ENCODE results near the gene ARAP3. TPM values are rescaled to one million over a fixed set of nuclear protein-coding genes. Genes with fewer than 3 reads are reported as not detected.

Gene ARAP3
- total RNA-seq, 2 experiments from 2014 or later: 9.9 to 11.0 TPM

DNA sequence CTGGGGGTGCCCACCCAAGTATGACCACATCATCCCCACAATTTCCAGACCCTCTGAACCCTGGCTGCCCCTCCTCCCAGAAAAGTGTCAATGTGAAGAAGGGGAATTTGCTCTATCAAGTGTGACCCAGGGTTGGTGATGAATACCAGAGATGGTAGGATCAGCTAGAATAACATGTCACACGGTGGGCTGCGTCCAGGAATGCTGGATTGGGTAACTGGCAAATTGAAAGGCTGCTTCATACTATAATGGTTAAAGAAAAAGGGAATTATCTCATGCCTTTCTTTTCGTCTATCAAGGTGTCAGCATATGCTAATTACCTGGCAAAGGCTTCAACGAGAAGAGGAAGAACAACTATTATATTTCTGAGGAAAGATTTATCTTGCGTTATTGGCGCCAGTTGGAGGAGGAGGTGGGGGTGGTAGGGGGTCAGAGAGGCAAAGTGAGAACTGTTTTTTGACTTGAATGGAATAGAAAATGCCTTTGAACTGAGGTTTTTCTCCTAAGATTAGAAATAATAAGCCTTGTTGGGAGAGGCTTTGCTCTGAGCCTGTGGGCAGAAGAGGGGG lies 27.8 kb upstream of the ARAP3 start:
- no peak overlapping the region for H3K27ac Mint-ChIP-seq
- ATAC-seq (no peak), DNase-seq (no peak)
- H3K36me3 Mint-ChIP-seq: no peaks in the 10 kb centered on the region
- peaks cover 9% of the 10 kb centered on the region for H3K27me3 Mint-ChIP-seq
- no peaks in the 10 kb centered on the region for H3K9me3 Mint-ChIP-seq (ENCODE audit: low read depth)
- CTCF ChIA-PET: interaction anchor here (1.0 to 2.2 kb wide), 4 partner anchors 18 to 169 kb away, joined by 3 to 6 read pairs (median 4); no protein-coding TSS in a partner anchor
- H3K4me1 Mint-ChIP-seq: peaks cover 5% of the 10 kb centered on the region
- no peak overlapping the region for H3K4me3 Mint-ChIP-seq

DNA sequence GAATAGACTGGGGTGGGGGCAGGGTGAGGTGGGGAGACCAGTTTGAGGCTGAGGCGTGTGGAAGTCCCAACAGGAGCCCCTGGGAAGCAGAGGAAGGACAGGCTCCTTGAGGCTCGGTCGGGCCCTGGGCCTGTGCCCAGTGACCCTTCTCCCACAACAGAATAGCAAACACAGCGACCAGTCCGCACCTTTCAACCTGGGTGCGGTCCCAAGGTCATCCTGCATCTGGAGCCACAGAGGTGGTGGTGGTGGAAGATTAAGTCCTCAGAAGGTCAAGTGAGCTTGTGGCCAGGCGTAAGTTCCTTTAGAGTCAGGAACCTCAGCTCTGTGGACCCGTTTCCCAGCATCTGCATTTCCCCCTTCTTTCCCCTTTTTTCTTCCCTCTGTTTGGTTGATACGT lies 26.0 kb upstream of the ARAP3 start:
- no peaks in the 10 kb centered on the region for H3K36me3 Mint-ChIP-seq
- peaks cover 7% of the 10 kb centered on the region for H3K27me3 Mint-ChIP-seq
- CTCF ChIA-PET: interaction anchor here (1.4 to 2.2 kb wide), 2 partner anchors 16 to 171 kb away, joined by 5 to 6 read pairs; no protein-coding TSS in a partner anchor
- H3K4me3 Mint-ChIP-seq: no peak overlapping the region
- no peak overlapping the region for H3K27ac Mint-ChIP-seq
- ATAC-seq: no peak
- peaks cover 7% of the 10 kb centered on the region for H3K4me1 Mint-ChIP-seq
- no peaks in the 10 kb centered on the region for H3K9me3 Mint-ChIP-seq (ENCODE audit: low read depth)
- DNase-seq: no peak

DNA sequence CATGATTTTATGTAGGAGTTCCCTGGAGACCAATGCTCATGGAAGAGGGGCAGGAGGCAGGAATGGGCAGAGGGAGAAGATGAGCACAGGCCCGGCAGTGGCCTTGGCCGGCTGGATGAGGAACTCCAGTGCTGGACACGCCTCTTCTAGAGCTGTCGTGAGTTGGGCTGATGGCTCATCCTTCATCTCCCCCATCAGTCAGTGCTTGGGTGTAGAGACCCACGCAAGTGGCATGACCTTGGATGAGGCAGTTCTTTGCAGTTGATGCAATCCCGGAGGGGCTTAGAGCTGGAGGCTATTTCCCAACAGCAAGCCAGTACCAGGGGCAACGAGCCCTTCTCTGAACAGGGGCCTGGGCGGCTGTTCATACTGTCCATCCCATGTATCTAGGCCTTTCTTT lies 25.5 kb upstream of the ARAP3 start:
- ATAC-seq (no peak), DNase-seq (no peak)
- H3K4me3 Mint-ChIP-seq: no peak overlapping the region
- CTCF ChIA-PET: interaction anchor here (1.2 to 2.2 kb wide), 2 partner anchors 172 to 252 kb away, joined by 3 to 6 read pairs; no protein-coding TSS in a partner anchor
- H3K27me3 Mint-ChIP-seq: peaks cover 7% of the 10 kb centered on the region
- peaks cover 10% of the 10 kb centered on the region for H3K4me1 Mint-ChIP-seq
- H3K36me3 Mint-ChIP-seq: no peaks in the 10 kb centered on the region
- H3K9me3 Mint-ChIP-seq (ENCODE audit: low read depth): no peaks in the 10 kb centered on the region
- H3K27ac Mint-ChIP-seq: no peak overlapping the region

DNA sequence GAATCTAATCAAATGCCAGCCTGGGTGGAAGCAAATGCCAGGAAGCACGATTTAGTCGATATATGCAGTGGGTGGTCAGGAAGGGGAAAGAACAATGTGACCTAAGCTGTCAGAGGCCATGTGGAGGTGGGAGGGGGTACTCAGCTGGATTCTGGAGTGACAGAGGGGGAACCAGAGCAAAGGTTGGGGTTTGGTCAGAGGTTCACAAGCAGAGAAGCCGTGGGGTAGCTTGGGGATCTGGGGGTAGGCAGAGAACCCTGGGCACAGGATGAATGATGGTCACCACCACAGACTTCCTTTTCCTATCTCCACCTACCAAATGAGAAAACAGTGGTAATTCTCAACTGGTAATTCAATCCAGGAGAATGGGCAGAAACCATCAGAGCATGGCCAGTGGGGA lies 24.1 kb upstream of the ARAP3 start:
- ATAC-seq (no peak), DNase-seq (no peak)
- H3K27ac Mint-ChIP-seq: no peak overlapping the region
- CTCF ChIA-PET: interaction anchor here (1.5 kb wide), 1 partner anchor 174 kb away, joined by 4 read pairs; no protein-coding TSS in a partner anchor
- no peaks in the 10 kb centered on the region for H3K9me3 Mint-ChIP-seq (ENCODE audit: low read depth)
- peaks cover 18% of the 10 kb centered on the region for H3K27me3 Mint-ChIP-seq
- H3K4me1 Mint-ChIP-seq: peaks cover 22% of the 10 kb centered on the region
- H3K36me3 Mint-ChIP-seq: no peaks in the 10 kb centered on the region
- H3K4me3 Mint-ChIP-seq: no peak overlapping the region

DNA sequence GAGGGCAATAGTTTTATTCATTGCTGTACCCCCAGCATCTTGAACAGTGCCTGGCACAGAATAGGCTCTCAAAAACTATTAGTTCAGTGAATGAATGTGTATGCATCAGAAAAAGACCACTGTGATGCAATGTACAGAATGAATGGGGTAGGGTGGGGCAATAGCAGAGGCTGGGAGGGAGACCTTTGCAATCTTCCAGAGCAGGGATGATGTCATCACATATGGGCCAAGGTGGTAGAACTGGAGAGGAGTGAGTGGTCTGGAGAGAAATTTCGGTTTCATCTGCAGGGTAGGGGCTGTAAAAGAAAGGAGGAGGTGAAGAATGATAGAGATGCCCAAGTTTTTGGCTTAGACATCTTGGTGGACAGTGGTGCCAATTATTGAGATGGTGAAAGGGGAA lies 23.4 kb upstream of the ARAP3 start:
- CTCF ChIA-PET: interaction anchor here (1.5 kb wide), 1 partner anchor 174 kb away, joined by 4 read pairs; no protein-coding TSS in a partner anchor
- H3K27me3 Mint-ChIP-seq: peaks cover 25% of the 10 kb centered on the region

DNA sequence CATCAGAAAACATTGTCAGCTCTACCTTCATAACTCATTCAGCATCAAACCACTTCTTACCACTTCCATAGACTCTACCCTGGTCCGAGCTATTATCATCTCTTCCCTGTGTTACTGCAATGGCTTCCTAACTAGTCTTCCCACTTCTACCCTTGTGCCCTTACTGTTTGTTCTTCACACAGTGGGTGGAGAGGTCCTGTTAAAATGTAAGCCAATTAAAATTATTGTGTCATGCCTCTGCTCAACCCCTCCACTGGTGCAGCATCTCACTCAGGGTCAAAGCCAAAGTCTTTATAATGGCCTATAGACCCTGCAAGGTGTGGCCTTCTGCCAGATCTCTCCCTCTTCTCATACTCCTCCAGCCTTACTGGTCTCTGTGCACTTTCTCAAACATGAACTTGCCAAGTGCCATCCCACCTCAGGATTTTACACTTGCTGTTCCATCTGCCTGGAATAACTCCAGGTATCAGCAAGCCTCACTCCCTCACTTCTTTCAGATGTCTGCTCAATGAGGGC lies 22.8 kb upstream of the ARAP3 start:
- Mint-ChIP-seq H3K36me3 (no peaks in the 10 kb centered on the region), H3K4me1 (peaks cover 22% of the 10 kb centered on the region), H3K27ac (no peak overlapping the region), H3K27me3 (peaks cover 31% of the 10 kb centered on the region), H3K4me3 (no peak overlapping the region), H3K9me3 (ENCODE audit: low read depth) (no peaks in the 10 kb centered on the region)
- CTCF ChIA-PET: interaction anchor here (4.9 to 16.7 kb wide), 3 partner anchors 12 to 255 kb away, joined by 58 to 333 read pairs (median 68); partner anchors contain the start of genes PCDH1 and PCDH12
- DNase-seq (no peak), ATAC-seq (no peak)

More for the DNA sequence above, 23.4 kb upstream of the ARAP3 start:
- ATAC-seq: no peak
- no peak overlapping the region for H3K4me3 Mint-ChIP-seq
- H3K4me1 Mint-ChIP-seq: peaks cover 22% of the 10 kb centered on the region
- H3K9me3 Mint-ChIP-seq (ENCODE audit: low read depth): no peaks in the 10 kb centered on the region
- H3K36me3 Mint-ChIP-seq: no peaks in the 10 kb centered on the region
- no peak for DNase-seq
- no peak overlapping the region for H3K27ac Mint-ChIP-seq

DNA sequence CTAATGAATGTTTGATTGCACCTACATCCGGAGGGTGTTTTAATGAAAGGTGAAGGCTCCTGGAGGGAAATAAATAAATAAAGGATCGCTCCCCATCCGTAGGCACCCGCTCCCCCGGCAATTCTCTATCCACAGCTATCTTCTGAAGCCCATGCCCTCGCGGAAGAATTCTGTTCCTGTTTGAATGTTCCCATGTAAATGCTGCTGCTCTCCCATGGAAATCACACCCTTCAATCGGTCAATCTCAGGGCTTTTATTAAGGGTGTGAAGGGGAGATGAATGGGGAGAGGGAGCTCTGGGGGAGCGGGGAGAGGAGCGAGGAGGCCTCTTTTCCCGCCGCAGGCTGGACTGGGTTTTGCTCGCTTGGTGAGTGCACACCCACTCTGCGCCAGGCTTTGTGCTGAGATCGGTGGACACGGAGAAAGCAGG lies 21.1 kb upstream of the ARAP3 start:
- peaks cover 43% of the 10 kb centered on the region for H3K27me3 Mint-ChIP-seq
- H3K4me1 Mint-ChIP-seq: peaks cover 22% of the 10 kb centered on the region
- CTCF ChIA-PET: interaction anchor here (0.7 to 16.7 kb wide), 18 partner anchors 10 to 520 kb away, joined by 3 to 333 read pairs (median 5); partner anchors contain the start of genes DELE1, PCDH1, PCDH12 and RNF14
- no peaks in the 10 kb centered on the region for H3K9me3 Mint-ChIP-seq (ENCODE audit: low read depth)
- peak overlapping the region; percentile 62 for H3K4me3 Mint-ChIP-seq
- DNase-seq (no peak), ATAC-seq (no peak)
- H3K36me3 Mint-ChIP-seq: no peaks in the 10 kb centered on the region
- no peak overlapping the region for H3K27ac Mint-ChIP-seq

DNA sequence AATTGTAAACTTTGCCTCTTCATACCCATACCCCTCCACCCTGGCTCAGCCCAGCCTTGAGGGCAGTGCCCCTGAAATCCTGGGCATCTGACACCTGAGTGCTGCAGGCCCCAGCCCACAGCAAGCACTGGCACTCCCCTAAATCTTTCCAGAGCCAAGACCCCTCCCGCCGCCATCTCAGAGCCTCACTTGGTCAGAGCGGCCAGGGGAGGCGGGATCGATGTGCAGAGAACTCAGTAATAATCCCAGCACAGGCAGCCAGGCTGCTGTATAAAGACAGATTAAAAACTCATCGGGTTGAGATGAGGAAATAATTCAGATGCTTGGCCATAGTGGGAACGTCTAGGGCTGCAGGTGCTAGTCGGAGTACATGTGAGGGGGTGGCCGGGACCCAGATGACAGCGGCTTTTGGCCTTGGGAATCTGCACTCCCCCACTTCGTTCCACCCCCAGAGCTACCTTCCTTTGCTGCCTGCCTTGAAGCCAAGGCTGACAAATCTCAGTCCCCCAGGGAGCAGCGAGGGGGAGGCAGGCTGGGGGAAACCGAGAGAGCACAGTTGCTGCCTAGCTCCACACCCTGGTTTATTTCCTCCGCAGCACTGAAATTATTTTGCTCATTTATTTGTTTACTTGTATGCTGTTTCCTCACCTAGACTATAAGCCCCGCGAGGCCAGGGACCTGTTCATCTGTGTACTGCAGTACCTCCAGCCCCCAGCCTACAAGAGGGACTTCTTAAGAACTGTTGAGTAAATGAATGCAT lies 19.5 kb upstream of the ARAP3 start:
- H3K27ac Mint-ChIP-seq: no peak overlapping the region
- H3K9me3 Mint-ChIP-seq (ENCODE audit: low read depth): no peaks in the 10 kb centered on the region
- ATAC-seq (peak; percentile 28), DNase-seq (no peak)
- H3K36me3 Mint-ChIP-seq: no peaks in the 10 kb centered on the region
- H3K27me3 Mint-ChIP-seq: peaks cover 42% of the 10 kb centered on the region
- peaks cover 22% of the 10 kb centered on the region for H3K4me1 Mint-ChIP-seq
- CTCF ChIA-PET: interaction anchor here (0.9 to 16.7 kb wide), 19 partner anchors 9 to 521 kb away, joined by 3 to 333 read pairs (median 5); partner anchors contain the start of genes DELE1, PCDH1, PCDH12 and RNF14
- H3K4me3 Mint-ChIP-seq: peak overlapping the region; percentile 62

DNA sequence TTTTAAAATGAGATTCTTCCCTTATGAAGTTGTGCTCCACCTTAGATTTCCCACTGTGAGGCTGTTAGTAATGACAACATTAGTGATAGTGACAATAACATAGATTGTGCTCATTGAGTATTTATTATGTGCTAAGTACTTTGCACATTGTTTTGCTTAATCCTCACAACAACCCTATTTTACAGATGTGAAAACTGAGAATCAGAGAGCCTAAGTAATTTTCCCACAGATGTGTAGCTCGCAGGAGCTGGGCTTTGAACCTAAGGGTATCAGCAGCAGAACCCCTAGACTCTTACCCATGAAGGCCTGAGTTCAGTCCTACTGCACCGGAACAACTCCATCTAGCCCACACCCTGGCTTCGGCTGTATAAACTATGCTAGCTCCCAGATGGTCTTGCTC lies 15.6 kb upstream of the ARAP3 start:
- H3K27me3 Mint-ChIP-seq: peaks cover 37% of the 10 kb centered on the region
- no peak overlapping the region for H3K27ac Mint-ChIP-seq
- no peaks in the 10 kb centered on the region for H3K9me3 Mint-ChIP-seq (ENCODE audit: low read depth)
- no peak overlapping the region for H3K4me3 Mint-ChIP-seq
- ATAC-seq (no peak), DNase-seq (no peak)
- H3K36me3 Mint-ChIP-seq: no peaks in the 10 kb centered on the region
- CTCF ChIA-PET: interaction anchor here (1.1 to 16.7 kb wide), 5 partner anchors 33 to 958 kb away, joined by 3 to 333 read pairs (median 74); partner anchors contain the start of genes PCDH1 and PCDH12
- H3K4me1 Mint-ChIP-seq: peaks cover 30% of the 10 kb centered on the region

DNA sequence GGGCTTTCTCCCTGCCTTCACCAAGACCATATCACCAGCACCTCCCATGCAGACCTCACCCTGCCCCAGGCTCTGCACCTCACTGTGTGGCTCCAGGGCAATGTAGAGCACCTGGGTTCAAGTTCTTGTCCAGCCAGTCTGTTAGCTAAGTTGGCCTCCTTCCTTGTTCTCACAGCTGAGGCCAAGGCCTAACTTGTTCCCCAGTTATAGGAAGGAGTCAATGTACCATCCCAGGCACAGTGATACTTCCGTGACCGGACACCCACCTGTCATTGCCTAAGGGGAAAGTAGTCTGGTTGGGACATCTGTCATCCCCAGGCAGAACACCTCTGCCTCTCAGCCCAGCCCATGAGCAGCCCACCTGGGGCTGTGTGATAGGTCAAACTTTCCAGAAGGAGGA lies 14.4 kb upstream of the ARAP3 start:
- peaks cover 34% of the 10 kb centered on the region for H3K27me3 Mint-ChIP-seq
- no peaks in the 10 kb centered on the region for H3K36me3 Mint-ChIP-seq
- H3K27ac Mint-ChIP-seq: no peak overlapping the region
- ATAC-seq (no peak), DNase-seq (no peak)
- CTCF ChIA-PET: interaction anchor here (1.0 to 16.7 kb wide), 7 partner anchors 31 to 273 kb away, joined by 3 to 333 read pairs (median 4); partner anchors contain the start of genes PCDH1, PCDH12 and RNF14
- H3K4me3 Mint-ChIP-seq: no peak overlapping the region
- peaks cover 33% of the 10 kb centered on the region for H3K4me1 Mint-ChIP-seq
- H3K9me3 Mint-ChIP-seq (ENCODE audit: low read depth): no peaks in the 10 kb centered on the region

DNA sequence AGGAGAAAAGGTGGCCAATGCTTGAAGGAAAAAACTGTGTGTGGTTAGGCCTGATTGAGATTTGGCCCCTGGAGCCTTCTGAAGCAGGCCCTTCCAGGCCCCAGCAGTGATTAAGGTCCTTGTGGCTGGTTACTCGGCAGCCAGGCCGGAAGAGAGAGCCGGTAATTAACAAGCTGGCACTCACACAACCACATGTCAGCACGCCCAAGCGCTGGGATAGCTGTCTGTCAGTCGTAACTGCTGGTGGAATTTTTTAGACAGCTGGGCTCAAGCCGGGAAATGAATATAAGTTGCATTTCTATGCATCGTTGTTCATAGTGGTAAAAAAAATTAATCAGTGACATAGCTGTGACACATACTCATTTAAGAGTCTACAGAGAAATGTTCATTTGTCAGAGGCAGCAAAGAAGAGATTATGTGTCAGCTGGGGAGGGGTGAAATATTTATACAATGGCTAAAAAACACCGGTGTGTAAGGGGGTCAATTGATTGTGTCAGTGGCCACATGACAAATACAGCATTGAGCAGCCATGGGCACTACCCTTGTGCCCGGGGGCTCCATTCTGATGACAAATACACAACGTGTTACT lies 13.7 kb upstream of the ARAP3 start:
- Mint-ChIP-seq H3K9me3 (ENCODE audit: low read depth) (no peaks in the 10 kb centered on the region), H3K27me3 (peaks cover 32% of the 10 kb centered on the region), H3K36me3 (no peaks in the 10 kb centered on the region), H3K4me3 (no peak overlapping the region), H3K27ac (no peak overlapping the region), H3K4me1 (peaks cover 29% of the 10 kb centered on the region)
- CTCF ChIA-PET: interaction anchor here (1.0 to 16.7 kb wide), 8 partner anchors 14 to 317 kb away, joined by 3 to 333 read pairs (median 39); partner anchors contain the start of genes ARAP3, GNPDA1, PCDH1 and PCDH12
- ATAC-seq: no peak
- no peak for DNase-seq

DNA sequence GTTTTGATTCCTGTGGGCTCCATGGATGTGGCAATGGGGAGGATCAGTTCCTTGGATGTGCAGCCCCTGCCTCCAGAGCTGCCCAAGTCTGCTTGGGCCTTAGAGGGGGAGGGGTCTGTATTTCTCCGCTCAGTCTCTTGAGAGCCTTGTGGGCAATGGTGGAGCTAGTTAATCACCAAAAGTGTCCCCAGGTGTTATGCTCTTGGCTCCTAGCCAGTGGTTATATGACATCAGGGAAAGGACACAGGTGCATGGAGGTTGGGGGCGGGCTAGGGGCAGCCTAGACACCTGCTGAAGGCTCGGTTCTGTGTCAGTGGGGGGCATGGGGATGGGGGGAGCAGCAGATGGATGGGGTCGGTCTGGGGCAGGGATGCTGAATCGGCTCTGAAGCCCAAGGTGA lies 12.4 kb upstream of the ARAP3 start:
- H3K4me1 Mint-ChIP-seq: peaks cover 29% of the 10 kb centered on the region
- no peak for ATAC-seq
- H3K4me3 Mint-ChIP-seq: no peak overlapping the region
- no peak overlapping the region for H3K27ac Mint-ChIP-seq
- CTCF ChIA-PET: interaction anchor here (1.3 to 16.7 kb wide), 10 partner anchors 8 to 318 kb away, joined by 3 to 333 read pairs (median 51); partner anchors contain the start of genes ARAP3, GNPDA1, PCDH1 and PCDH12
- H3K36me3 Mint-ChIP-seq: no peaks in the 10 kb centered on the region
- peaks cover 31% of the 10 kb centered on the region for H3K27me3 Mint-ChIP-seq
- no peaks in the 10 kb centered on the region for H3K9me3 Mint-ChIP-seq (ENCODE audit: low read depth)
- DNase-seq: no peak

Data from activated CD8-positive, alpha-beta memory T cell treated with anti-CD3 and anti-CD28 coated beads, Interleukin-2, amount 10 ng/mL, durations not matched to agents 7 days and 5 days (primary cell).